K562 (cell line): ENCODE results near the gene AP1S3.

ENCODE experiments used
- BRCA1 ChIP-seq, 2 experiments: fragments of 450-650 bp in 1 of 2; sonication (generic) in 1 of 2; formaldehyde crosslinking in 1 of 2; IDR thresholded peaks; 2 replicates each; pipeline versions ENCODE4 v1.5.0 to v1.6.1; 2017 to 2020; ENCODE audit warnings: mild to moderate bottlenecking in 1 of 2, missing genetic modification reagents in 1 of 2
- CTCF ChIP-seq, 3 experiments: IDR thresholded peaks in 2 of 3; conservative IDR thresholded peaks in 1 of 3; 2 replicates each; pipeline ENCODE4 v1.5.1; 2011 to 2012; ENCODE audit warnings: low read length in 3 of 3, mild to moderate bottlenecking in 3 of 3, control low read depth in 2 of 3, improper control_type of control experiment in 1 of 3, inconsistent platforms in 1 of 3, low read depth in 1 of 3, mixed read lengths in 1 of 3, moderate library complexity in 1 of 3; ENCODE audit not compliant: insufficient read depth in 2 of 3
- ELF4 ChIP-seq: fragments of 450-650 bp; formaldehyde crosslinking; IDR thresholded peaks from 2 replicates; pipeline ENCODE4 v1.4.0; 2022; ENCODE audit warnings: missing genetic modification characterization
- ELK1 ChIP-seq: sonication (generic); formaldehyde crosslinking; IDR thresholded peaks from 2 replicates; pipeline ENCODE4 v1.8.1; 2022; ENCODE audit warnings: missing genetic modification reagents
- EP300 ChIP-seq: IDR thresholded peaks from 2 replicates; pipeline ENCODE4 v1.6.1; 2012; ENCODE audit warnings: low read length, improper control_type of control experiment
- FOS ChIP-seq: IDR thresholded peaks from 3 replicates; pipeline ENCODE4 v1.6.1; 2011; ENCODE audit not compliant: insufficient read length; ENCODE audit errors: extremely low read depth
- HINFP ChIP-seq: fragments of 450-650 bp; conservative IDR thresholded peaks from 2 replicates; pipeline ENCODE4 v1.6.1; 2016; ENCODE audit warnings: missing genetic modification characterization, low read depth, mild to moderate bottlenecking, control low read depth, missing compliant biosample characterization
- NRF1 ChIP-seq, 2 experiments: fragments of 450-650 bp; IDR thresholded peaks in 1 of 2; conservative IDR thresholded peaks in 1 of 2; 2 replicates each; pipeline ENCODE4 v1.6.1; 2014; ENCODE audit warnings: mild to moderate bottlenecking in 2 of 2
- POLR2A ChIP-seq: fragments of 450-650 bp; conservative IDR thresholded peaks from 2 replicates; pipeline ENCODE4 v1.6.1; 2016
- POLR2AphosphoS5 ChIP-seq: IDR thresholded peaks from 2 replicates; pipeline ENCODE4 v1.6.1; 2011; ENCODE audit warnings: mild to moderate bottlenecking, low read depth, low read length, moderate library complexity; ENCODE audit not compliant: control insufficient read depth, insufficient read depth
- SRSF1 ChIP-seq: fragments of 200-400 bp; formaldehyde crosslinking; IDR thresholded peaks from 2 replicates; pipeline ENCODE4 v1.6.1; 2017; ENCODE audit warnings: mild to moderate bottlenecking, low read depth, low read length, moderate library complexity
- ZBTB26 ChIP-seq: fragments of 450-650 bp; formaldehyde crosslinking; IDR thresholded peaks from 2 replicates; pipeline ENCODE4 v1.4.0; 2022; ENCODE audit warnings: missing genetic modification characterization

- no peak for TF ChIP-seq POLR2A
- no peak for TF ChIP-seq CTCF (IDR thresholded peaks at IDR 0.05 in 2 of 3, conservative IDR thresholded peaks at IDR 0.05 in 1 of 3; ENCODE audit: insufficient read depth in 2 of 3, low read depth in 1 of 3, low read length in 3 of 3)
- no peak for TF ChIP-seq ELK1 (CRISPR knock-in tag)
- no peak for TF ChIP-seq FOS
- no peak for TF ChIP-seq SRSF1
- TF ChIP-seq ZBTB26 (CRISPR knock-in tag) = no peak
- TF ChIP-seq HINFP (tag) = no peak
- no peak for TF ChIP-seq BRCA1 (IDR thresholded peaks at IDR 0.05)
- no peak for TF ChIP-seq BRCA1 (CRISPR knock-in tag; IDR thresholded peaks at IDR 0.05)
- no peak for TF ChIP-seq EP300
- no peak for TF ChIP-seq ELF4
- no peak for TF ChIP-seq NRF1 (conservative IDR thresholded peaks at IDR 0.05 in 1 of 2, IDR thresholded peaks at IDR 0.05 in 1 of 2)
- no peak for TF ChIP-seq POLR2AphosphoS5
Observed at GRCh38 chr2:223813329-223813728, 24.1 kb downstream of the AP1S3 start.
